Vagina (tissue), 2 donors: Measurements from ENCODE around the gene UBR4.

Experiments used
- POLR2A ChIP-seq, 2 donors: fragments of 450-650 bp; IDR thresholded peaks; one replicate each; pipeline ENCODE4 v1.6.1; 2017; ENCODE audit warnings: antibody characterized with exemption in 2 of 2, mild to moderate bottlenecking in 2 of 2, moderate library complexity in 2 of 2
- POLR2AphosphoS5 ChIP-seq, 2 donors: sonication (generic); formaldehyde crosslinking; IDR thresholded peaks; one replicate each; pipeline ENCODE4 v1.9.0; 2017; ENCODE audit warnings: antibody characterized with exemption in 2 of 2, mild to moderate bottlenecking in 2 of 2, low read depth in 1 of 2; ENCODE audit not compliant: insufficient read depth in 1 of 2
- TF ChIP-seq, protein P1 (sequence below), 3 experiments: fragments of 450-650 bp in 2 of 3; fragments of 200-600 bp in 1 of 3; sonication (generic) in 1 of 3; IDR thresholded peaks; one replicate each; pipeline ENCODE4 v1.5.1; 2017 to 2019; ENCODE audit warnings: antibody characterized with exemption in 3 of 3, mild to moderate bottlenecking in 2 of 3, moderate library complexity in 2 of 3

- TF ChIP-seq, protein P1, sequence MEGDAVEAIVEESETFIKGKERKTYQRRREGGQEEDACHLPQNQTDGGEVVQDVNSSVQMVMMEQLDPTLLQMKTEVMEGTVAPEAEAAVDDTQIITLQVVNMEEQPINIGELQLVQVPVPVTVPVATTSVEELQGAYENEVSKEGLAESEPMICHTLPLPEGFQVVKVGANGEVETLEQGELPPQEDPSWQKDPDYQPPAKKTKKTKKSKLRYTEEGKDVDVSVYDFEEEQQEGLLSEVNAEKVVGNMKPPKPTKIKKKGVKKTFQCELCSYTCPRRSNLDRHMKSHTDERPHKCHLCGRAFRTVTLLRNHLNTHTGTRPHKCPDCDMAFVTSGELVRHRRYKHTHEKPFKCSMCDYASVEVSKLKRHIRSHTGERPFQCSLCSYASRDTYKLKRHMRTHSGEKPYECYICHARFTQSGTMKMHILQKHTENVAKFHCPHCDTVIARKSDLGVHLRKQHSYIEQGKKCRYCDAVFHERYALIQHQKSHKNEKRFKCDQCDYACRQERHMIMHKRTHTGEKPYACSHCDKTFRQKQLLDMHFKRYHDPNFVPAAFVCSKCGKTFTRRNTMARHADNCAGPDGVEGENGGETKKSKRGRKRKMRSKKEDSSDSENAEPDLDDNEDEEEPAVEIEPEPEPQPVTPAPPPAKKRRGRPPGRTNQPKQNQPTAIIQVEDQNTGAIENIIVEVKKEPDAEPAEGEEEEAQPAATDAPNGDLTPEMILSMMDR (IDR thresholded peaks at IDR 0.05): no peak
- no peak for TF ChIP-seq POLR2A (IDR thresholded peaks at IDR 0.05)
- no peak for TF ChIP-seq POLR2AphosphoS5 (IDR thresholded peaks at IDR 0.05; ENCODE audit: insufficient read depth in 1 of 2, low read depth in 1 of 2)
These were observed 5.4 kb downstream of the UBR4 start for GRCh38 chr1:19204446-19205266.
